ACHN (cell line): ENCODE results near the gene MT1F.
A peak's percentile ranks its signal among the peaks of the same experiment; 100 is the strongest.
"Not testable (repeated sequence)": the region's sequence is repeated elsewhere in the genome, so short reads cannot be mapped to it uniquely, and the experiment has no call there.

Source experiments
- DNase-seq: peaks from one replicate; pipeline ENCODE4 v3.0.0-alpha.2; 2015
- in situ Hi-C: cut with HindIII; loops from 2 replicates; pipeline ENCODE4 v1.10.0; 2017; ENCODE audit warnings: low sequenced_read_pairs, low pct_ligation_motif_present, low pct_unique_long_range_greater_than_20kb

MT1F gene

GRCh38 chr16:56667581-56668571 lies 10.1 kb downstream of the MT1F start, which contains the start of gene MT1G:
MT1G (minus strand) TSS chr16:56668065; CDS start chr16:56667993, 72 bp downstream.
- in situ Hi-C loops: no loop called here
- no peak for DNase-seq

GRCh38 chr16:56669005-56669839 lies 11.5 kb downstream of the MT1F start, which contains the start of gene MT1H:
MT1H (plus strand) TSS chr16:56669814; CDS start chr16:56669885, 71 bp downstream.
- in situ Hi-C loops: no loop called here
- no peak for DNase-seq

- no peak for DNase-seq
- in situ Hi-C loops: no loop called here
Observed at GRCh38 chr16:56669840-56670619, 12.3 kb downstream of the MT1F start.

- DNase-seq: no peak
- in situ Hi-C loops: no loop called here
Observed at GRCh38 chr16:56670620-56670934, 12.8 kb downstream of the MT1F start.

- in situ Hi-C loops, DNase-seq: not testable (repeated sequence)
Observed at GRCh38 chr16:56671691-56672090, 13.9 kb downstream of the MT1F start.

- DNase-seq, in situ Hi-C loops: not testable (repeated sequence)
Observed at GRCh38 chr16:56672171-56672570, 14.4 kb downstream of the MT1F start.

GRCh38 chr16:56672761-56673536 lies 15.2 kb downstream of the MT1F start:
- no peak for DNase-seq
- in situ Hi-C loops: no loop called here

GRCh38 chr16:56673921-56674320 lies 16.2 kb downstream of the MT1F start:
- DNase-seq: no peak
- in situ Hi-C loops: no loop called here

- DNase-seq, in situ Hi-C loops: not testable (repeated sequence)
Observed at GRCh38 chr16:56674570-56674969, 16.8 kb downstream of the MT1F start.

- no peak for DNase-seq
- in situ Hi-C loops: no loop called here
Observed at GRCh38 chr16:56675685-56676210, 18.0 kb downstream of the MT1F start.

- DNase-seq: no peak
- in situ Hi-C loops: no loop called here
Observed at GRCh38 chr16:56677474-56677873, 19.7 kb downstream of the MT1F start.

- DNase-seq: no peak
- in situ Hi-C loops: no loop called here
Observed at GRCh38 chr16:56679078-56679730, 21.4 kb downstream of the MT1F start.

GRCh38 chr16:56679818-56680217 lies 22.1 kb downstream of the MT1F start:
- in situ Hi-C loops: no loop called here

GRCh38 chr16:56681939-56682702 lies 24.4 kb downstream of the MT1F start, which contains the start of gene MT1X:
MT1X (plus strand) TSS chr16:56682470; CDS start chr16:56682541, 71 bp downstream.
- in situ Hi-C loops: no loop called here
- DNase-seq: peak; percentile 93

More at GRCh38 chr16:56679818-56680217, 22.1 kb downstream of the MT1F start:
- DNase-seq: no peak

- DNase-seq: no peak
- in situ Hi-C loops: no loop called here
Observed at GRCh38 chr16:56682703-56683397, 25.1 kb downstream of the MT1F start.
